NB4 (cell line): ENCODE measurements around the gene NFKBIE.

Source experiments
- CTCF ChIP-seq: IDR thresholded peaks from one replicate; pipeline ENCODE4 v1.5.1; 2012; ENCODE audit warnings: low read depth, low read length
- POLR2A ChIP-seq: IDR thresholded peaks from 2 replicates; pipeline ENCODE4 v1.6.1; 2011; ENCODE audit warnings: mild to moderate bottlenecking; ENCODE audit not compliant: insufficient read length; ENCODE audit errors: extremely low read depth

- no peak for TF ChIP-seq CTCF
- TF ChIP-seq POLR2A, result no peak
These were observed 13.7 kb upstream of the NFKBIE start for GRCh38 chr6:44278774-44279697.
